ENCODE measurements around the gene QDPR. TPM values are rescaled to one million over a fixed set of nuclear protein-coding genes. Genes with fewer than 3 reads are reported as not detected.

The QDPR gene
- total RNA-seq, 1 donor from 2014 or later = 17.0 TPM

GRCh38 chr4:17500574-17500973, 11.3 kb downstream of the QDPR start:
- no peak for DNase-seq (ENCODE audit: extremely low spot score, unreplicated experiment)
- H3K27me3 Mint-ChIP-seq (ENCODE audit: unreplicated experiment) = no peaks in the 10 kb centered on the region
- no peak for TF ChIP-seq CTCF (IDR thresholded peaks at IDR 0.05)
- no peaks in the 10 kb centered on the region for H3K9me3 Mint-ChIP-seq (ENCODE audit: unreplicated experiment)
- no peaks in the 10 kb centered on the region for H3K4me1 Mint-ChIP-seq (ENCODE audit: unreplicated experiment)
- H3K27ac Mint-ChIP-seq (ENCODE audit: unreplicated experiment) = peak overlapping the region; percentile 31
- no peak overlapping the region for H3K4me3 Mint-ChIP-seq (ENCODE audit: unreplicated experiment)
- H3K36me3 Mint-ChIP-seq (ENCODE audit: unreplicated experiment) = peaks cover 17% of the 10 kb centered on the region

GRCh38 chr4:17497890-17498523, 13.9 kb downstream of the QDPR start:
- Mint-ChIP-seq H3K36me3 (ENCODE audit: unreplicated experiment) (peaks cover 15% of the 10 kb centered on the region), H3K27me3 (ENCODE audit: unreplicated experiment) (no peaks in the 10 kb centered on the region), H3K4me3 (ENCODE audit: unreplicated experiment) (no peak overlapping the region), H3K27ac (ENCODE audit: unreplicated experiment) (no peak overlapping the region), H3K9me3 (ENCODE audit: unreplicated experiment) (no peaks in the 10 kb centered on the region), H3K4me1 (ENCODE audit: unreplicated experiment) (peaks cover 13% of the 10 kb centered on the region)
- TF ChIP-seq CTCF (IDR thresholded peaks at IDR 0.05) = no peak
- DNase-seq (ENCODE audit: extremely low spot score, unreplicated experiment) = no peak

GRCh38 chr4:17494258-17495190, 17.4 kb downstream of the QDPR start:
- H3K9me3 Mint-ChIP-seq (ENCODE audit: unreplicated experiment) = no peaks in the 10 kb centered on the region
- peak overlapping the region; percentile 6 for H3K27ac Mint-ChIP-seq (ENCODE audit: unreplicated experiment)
- no peak for TF ChIP-seq CTCF (IDR thresholded peaks at IDR 0.05)
- no peaks in the 10 kb centered on the region for H3K27me3 Mint-ChIP-seq (ENCODE audit: unreplicated experiment)
- H3K4me1 Mint-ChIP-seq (ENCODE audit: unreplicated experiment) = peaks cover 17% of the 10 kb centered on the region
- peaks cover 15% of the 10 kb centered on the region for H3K36me3 Mint-ChIP-seq (ENCODE audit: unreplicated experiment)
- H3K4me3 Mint-ChIP-seq (ENCODE audit: unreplicated experiment) = no peak overlapping the region
- no peak for DNase-seq (ENCODE audit: extremely low spot score, unreplicated experiment)

GRCh38 chr4:17493619-17494018, 18.3 kb downstream of the QDPR start:
- Mint-ChIP-seq H3K4me1 (ENCODE audit: unreplicated experiment) (peaks cover 17% of the 10 kb centered on the region), H3K9me3 (ENCODE audit: unreplicated experiment) (no peaks in the 10 kb centered on the region), H3K4me3 (ENCODE audit: unreplicated experiment) (no peak overlapping the region), H3K27ac (ENCODE audit: unreplicated experiment) (no peak overlapping the region), H3K27me3 (ENCODE audit: unreplicated experiment) (no peaks in the 10 kb centered on the region), H3K36me3 (ENCODE audit: unreplicated experiment) (peaks cover 20% of the 10 kb centered on the region)
- no peak for DNase-seq (ENCODE audit: extremely low spot score, unreplicated experiment)
- TF ChIP-seq CTCF (IDR thresholded peaks at IDR 0.05) = no peak

- TF ChIP-seq CTCF (IDR thresholded peaks at IDR 0.05) = no peak
- no peak overlapping the region for H3K4me3 Mint-ChIP-seq (ENCODE audit: unreplicated experiment)
Observed at GRCh38 chr4:17492876-17493275, 19.0 kb downstream of the QDPR start.

More at GRCh38 chr4:17492876-17493275, 19.0 kb downstream of the QDPR start:
- DNase-seq (ENCODE audit: extremely low spot score, unreplicated experiment) = no peak
- Mint-ChIP-seq H3K27me3 (ENCODE audit: unreplicated experiment) (no peaks in the 10 kb centered on the region), H3K4me1 (ENCODE audit: unreplicated experiment) (peaks cover 17% of the 10 kb centered on the region), H3K36me3 (ENCODE audit: unreplicated experiment) (peaks cover 22% of the 10 kb centered on the region), H3K27ac (ENCODE audit: unreplicated experiment) (no peak overlapping the region), H3K9me3 (ENCODE audit: unreplicated experiment) (no peaks in the 10 kb centered on the region)
